Mucosa of rectum (tissue), 2 donors: ENCODE measurements around the gene HSPBP1.
"Not testable (repeated sequence)": the region's sequence is repeated elsewhere in the genome, so short reads cannot be mapped to it uniquely, and the experiment has no call there.

Experiments used
- H3K27ac ChIP-seq, 2 donors: one replicate each; pipeline ENCODE4 v1.7.0; 2013; ENCODE audit warnings: inconsistent platforms in 2 of 2, low read depth in 2 of 2, low read length in 2 of 2
- H3K27me3 ChIP-seq, 2 donors: one replicate each; pipeline ENCODE4 v1.7.0; 2013; ENCODE audit warnings: low read length in 2 of 2; ENCODE audit not compliant: control insufficient read depth in 2 of 2, insufficient read depth in 2 of 2
- H3K36me3 ChIP-seq, 2 donors: one replicate each; pipeline ENCODE4 v1.7.0; 2013; ENCODE audit warnings: low read length in 2 of 2; ENCODE audit not compliant: control insufficient read depth in 2 of 2, insufficient read depth in 2 of 2
- H3K4me1 ChIP-seq, 2 donors: one replicate each; pipeline ENCODE4 v1.7.0; 2013; ENCODE audit warnings: low read length in 2 of 2, mild to moderate bottlenecking in 1 of 2; ENCODE audit not compliant: control insufficient read depth in 2 of 2, insufficient read depth in 2 of 2
- H3K4me3 ChIP-seq, 2 donors: one replicate each; pipeline ENCODE4 v1.7.0; 2013; ENCODE audit warnings: low read length in 2 of 2
- H3K9ac ChIP-seq, 2 donors: one replicate each; pipeline ENCODE4 v1.7.0; 2013; ENCODE audit warnings: low read length in 2 of 2, low read depth in 1 of 2, mild to moderate bottlenecking in 1 of 2
- H3K9me3 ChIP-seq, 2 donors: one replicate each; pipeline ENCODE4 v1.7.0; 2013; ENCODE audit warnings: low read length in 2 of 2; ENCODE audit not compliant: control insufficient read depth in 2 of 2
- donor health status: healthy.
- donor health status: Normal muscosa, but diverticular disease.

The HSPBP1 gene

GRCh38 chr19:55228015-55228391 lies 51.9 kb downstream of the HSPBP1 start:
- Histone ChIP-seq H3K4me1 (peaks cover 0 to 3% of the 10 kb centered on the region in 2 donors), H3K9me3 (no peaks in the 10 kb centered on the region), H3K27me3 (no peaks in the 10 kb centered on the region), H3K9ac (no peak overlapping the region), H3K4me3 (no peak overlapping the region), H3K36me3 (peaks cover 29 to 37% of the 10 kb centered on the region in 2 donors), H3K27ac (no peak overlapping the region)

GRCh38 chr19:55227241-55228014 lies 52.5 kb downstream of the HSPBP1 start:
- H3K4me1 ChIP-seq, result peaks cover 0 to 3% of the 10 kb centered on the region in 2 donors
- no peak overlapping the region for H3K4me3 ChIP-seq
- peaks cover 28 to 34% of the 10 kb centered on the region in 2 donors for H3K36me3 ChIP-seq
- no peak overlapping the region for H3K27ac ChIP-seq
- H3K9me3 ChIP-seq, result no peaks in the 10 kb centered on the region
- no peak overlapping the region for H3K9ac ChIP-seq
- H3K27me3 ChIP-seq, result no peaks in the 10 kb centered on the region

- H3K27me3 ChIP-seq, result no peaks in the 10 kb centered on the region
- no peak overlapping the region for H3K27ac ChIP-seq
- H3K9me3 ChIP-seq, result no peaks in the 10 kb centered on the region
- peaks cover 0 to 3% of the 10 kb centered on the region in 2 donors for H3K4me1 ChIP-seq
- H3K9ac ChIP-seq, result no peak overlapping the region
- no peak overlapping the region for H3K4me3 ChIP-seq
- peaks cover 22 to 27% of the 10 kb centered on the region in 2 donors for H3K36me3 ChIP-seq
Measured at GRCh38 chr19:55226788-55227187, 53.1 kb downstream of the HSPBP1 start.

- Histone ChIP-seq H3K9me3 (no peaks in the 10 kb centered on the region), H3K27ac (no peak overlapping the region), H3K9ac (no peak overlapping the region), H3K36me3 (peaks cover 17 to 22% of the 10 kb centered on the region in 2 donors), H3K4me3 (no peak overlapping the region), H3K4me1 (peaks cover 0 to 3% of the 10 kb centered on the region in 2 donors), H3K27me3 (no peaks in the 10 kb centered on the region)
Measured at GRCh38 chr19:55226273-55226672, 53.6 kb downstream of the HSPBP1 start.

GRCh38 chr19:55225415-55225958 lies 54.4 kb downstream of the HSPBP1 start:
- Histone ChIP-seq H3K27ac (no peak overlapping the region), H3K36me3 (peaks cover 11 to 18% of the 10 kb centered on the region in 2 donors)

GRCh38 chr19:55224679-55225414 lies 55.1 kb downstream of the HSPBP1 start:
- H3K27ac ChIP-seq, H3K9me3 ChIP-seq, H3K4me3 ChIP-seq, H3K27me3 ChIP-seq, H3K9ac ChIP-seq, H3K4me1 ChIP-seq: not testable (repeated sequence)
- peaks cover 11 to 13% of the 10 kb centered on the region in 2 donors for H3K36me3 ChIP-seq

More at GRCh38 chr19:55225415-55225958, 54.4 kb downstream of the HSPBP1 start:
- Histone ChIP-seq H3K4me3 (no peak overlapping the region), H3K9ac (no peak overlapping the region), H3K27me3 (no peaks in the 10 kb centered on the region), H3K9me3 (no peaks in the 10 kb centered on the region), H3K4me1 (peaks cover 0 to 3% of the 10 kb centered on the region in 2 donors)

- Histone ChIP-seq H3K4me1 (peaks cover 0 to 3% of the 10 kb centered on the region in 2 donors), H3K4me3 (no peak overlapping the region), H3K9me3 (no peaks in the 10 kb centered on the region), H3K27me3 (no peaks in the 10 kb centered on the region), H3K9ac (no peak overlapping the region), H3K27ac (no peak overlapping the region), H3K36me3 (peaks cover 6 to 11% of the 10 kb centered on the region in 2 donors)
Measured at GRCh38 chr19:55224038-55224665, 55.8 kb downstream of the HSPBP1 start.

- Histone ChIP-seq H3K27me3 (no peaks in the 10 kb centered on the region), H3K9me3 (no peaks in the 10 kb centered on the region), H3K27ac (no peak overlapping the region), H3K4me1 (no peaks in the 10 kb centered on the region), H3K4me3 (no peak overlapping the region), H3K9ac (no peak overlapping the region), H3K36me3 (peaks cover 6 to 11% of the 10 kb centered on the region in 2 donors)
Measured at GRCh38 chr19:55223291-55224037, 56.4 kb downstream of the HSPBP1 start.

- Histone ChIP-seq H3K27me3 (no peaks in the 10 kb centered on the region), H3K4me1 (peaks cover 9 to 11% of the 10 kb centered on the region in 2 donors), H3K4me3 (no peak overlapping the region), H3K9me3 (no peaks in the 10 kb centered on the region), H3K9ac (no peak overlapping the region), H3K27ac (no peak overlapping the region), H3K36me3 (peaks cover 0 to 2% of the 10 kb centered on the region in 2 donors)
Measured at GRCh38 chr19:55220525-55220924, 59.4 kb downstream of the HSPBP1 start.
